ENCODE measurements around the gene WASL. TPM values are rescaled to one million over a fixed set of nuclear protein-coding genes. Genes with fewer than 3 reads are reported as not detected.

WASL gene
- total RNA-seq, 1 experiment from 2014 or later: 34.4 TPM

DNA sequence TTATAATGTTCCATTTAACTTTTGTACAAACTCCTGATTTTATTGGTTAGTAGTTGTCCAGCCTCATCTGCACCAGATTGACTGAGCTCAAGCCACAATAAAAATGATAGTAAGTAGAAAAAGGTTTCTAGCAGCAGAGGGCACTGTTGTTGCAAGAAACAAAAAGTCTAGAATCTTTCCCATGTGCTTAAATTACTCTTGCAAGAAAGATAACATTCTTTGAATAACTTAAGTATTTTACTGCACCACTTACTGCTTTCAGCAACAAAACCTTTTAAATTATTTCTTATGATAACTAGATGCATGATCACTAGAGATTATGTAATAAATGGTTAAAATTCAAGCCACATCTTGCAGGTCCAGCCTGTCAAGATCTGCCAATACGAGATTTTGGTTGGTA, 66.1 kb downstream of the WASL start:
- Mint-ChIP-seq H3K4me1 (peaks cover 6% of the 10 kb centered on the region; the same call in 1 of the 2 replicates), H3K9me3 (no peaks in the 10 kb centered on the region), H3K4me3 (no peak overlapping the region), H3K36me3 (peaks cover 6% of the 10 kb centered on the region), H3K27me3 (ENCODE audit: low read depth) (no peaks in the 10 kb centered on the region), H3K27ac (no peak overlapping the region)
- ATAC-seq: peak; percentile 66
- ChIA-PET CTCF (interaction anchor here (0.6 to 2.0 kb wide), 42 partner anchors 9 to 1103 kb away, joined by 3 to 49 read pairs (median 3); partner anchors contain the start of genes IQUB and WASL), POLR2A (interaction anchor here (0.7 kb wide), 1 partner anchor 10 kb away, joined by 3 read pairs; no protein-coding TSS in a partner anchor)
- TF ChIP-seq, protein P1, sequence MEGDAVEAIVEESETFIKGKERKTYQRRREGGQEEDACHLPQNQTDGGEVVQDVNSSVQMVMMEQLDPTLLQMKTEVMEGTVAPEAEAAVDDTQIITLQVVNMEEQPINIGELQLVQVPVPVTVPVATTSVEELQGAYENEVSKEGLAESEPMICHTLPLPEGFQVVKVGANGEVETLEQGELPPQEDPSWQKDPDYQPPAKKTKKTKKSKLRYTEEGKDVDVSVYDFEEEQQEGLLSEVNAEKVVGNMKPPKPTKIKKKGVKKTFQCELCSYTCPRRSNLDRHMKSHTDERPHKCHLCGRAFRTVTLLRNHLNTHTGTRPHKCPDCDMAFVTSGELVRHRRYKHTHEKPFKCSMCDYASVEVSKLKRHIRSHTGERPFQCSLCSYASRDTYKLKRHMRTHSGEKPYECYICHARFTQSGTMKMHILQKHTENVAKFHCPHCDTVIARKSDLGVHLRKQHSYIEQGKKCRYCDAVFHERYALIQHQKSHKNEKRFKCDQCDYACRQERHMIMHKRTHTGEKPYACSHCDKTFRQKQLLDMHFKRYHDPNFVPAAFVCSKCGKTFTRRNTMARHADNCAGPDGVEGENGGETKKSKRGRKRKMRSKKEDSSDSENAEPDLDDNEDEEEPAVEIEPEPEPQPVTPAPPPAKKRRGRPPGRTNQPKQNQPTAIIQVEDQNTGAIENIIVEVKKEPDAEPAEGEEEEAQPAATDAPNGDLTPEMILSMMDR (IDR thresholded peaks at IDR 0.05): 0 out of 2 replicates have a peak, but pooled peaks have one; percentile 28
- no peak for TF ChIP-seq KAT7 (CRISPR knock-in tag; IDR thresholded peaks at IDR 0.05; ENCODE audit: borderline replicate concordance)
- no peak for DNase-seq (ENCODE audit: low spot score)

DNA sequence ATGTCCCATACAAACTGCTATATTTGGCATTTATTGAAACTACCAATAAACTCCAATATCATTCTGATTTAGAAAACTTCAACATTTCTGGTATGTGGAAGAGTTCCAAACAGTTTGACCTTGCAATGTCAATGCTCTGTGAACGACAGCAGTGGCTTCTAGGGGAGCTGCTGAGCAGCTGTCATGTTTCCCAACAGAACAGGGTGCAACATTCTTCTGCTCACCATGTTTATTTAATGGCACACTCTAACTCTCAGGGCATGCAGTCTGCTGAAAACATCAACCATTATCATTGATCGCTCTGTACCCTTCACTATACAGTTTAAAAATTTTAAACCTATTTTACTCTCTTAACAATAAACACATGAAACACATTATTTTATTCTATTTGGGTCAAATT, 67.2 kb downstream of the WASL start:
- Mint-ChIP-seq H3K4me3 (no peak overlapping the region), H3K36me3 (peaks cover 6% of the 10 kb centered on the region), H3K27me3 (ENCODE audit: low read depth) (no peaks in the 10 kb centered on the region), H3K9me3 (no peaks in the 10 kb centered on the region), H3K27ac (no peak overlapping the region), H3K4me1 (peaks cover 6% of the 10 kb centered on the region; the same call in 1 of the 2 replicates)
- no peak for ATAC-seq
- no peak for TF ChIP-seq ZNF416 (CRISPR knock-in tag; IDR thresholded peaks at IDR 0.05)
- TF ChIP-seq ZNF263 (CRISPR knock-in tag; IDR thresholded peaks at IDR 0.05; ENCODE audit: low read depth): no peak
- TF ChIP-seq, protein P2, sequence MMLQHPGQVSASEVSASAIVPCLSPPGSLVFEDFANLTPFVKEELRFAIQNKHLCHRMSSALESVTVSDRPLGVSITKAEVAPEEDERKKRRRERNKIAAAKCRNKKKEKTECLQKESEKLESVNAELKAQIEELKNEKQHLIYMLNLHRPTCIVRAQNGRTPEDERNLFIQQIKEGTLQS (CRISPR knock-in tag; conservative IDR thresholded peaks at IDR 0.05): no peak
- TF ChIP-seq JAZF1 (CRISPR knock-in tag; IDR thresholded peaks at IDR 0.05): no peak
- TF ChIP-seq MXD4 (CRISPR knock-in tag; IDR thresholded peaks at IDR 0.05; ENCODE audit: borderline replicate concordance): no peak
- no peak for TF ChIP-seq IRF2 (CRISPR knock-in tag; IDR thresholded peaks at IDR 0.05; ENCODE audit: borderline replicate concordance, low read depth)
- TF ChIP-seq FOXP1 (CRISPR knock-in tag; IDR thresholded peaks at IDR 0.05; ENCODE audit: borderline replicate concordance): no peak
- no peak for TF ChIP-seq GABPB1 (CRISPR knock-in tag; IDR thresholded peaks at IDR 0.05)
- TF ChIP-seq SMAD4 (CRISPR knock-in tag; IDR thresholded peaks at IDR 0.05): no peak
- TF ChIP-seq, protein P3, sequence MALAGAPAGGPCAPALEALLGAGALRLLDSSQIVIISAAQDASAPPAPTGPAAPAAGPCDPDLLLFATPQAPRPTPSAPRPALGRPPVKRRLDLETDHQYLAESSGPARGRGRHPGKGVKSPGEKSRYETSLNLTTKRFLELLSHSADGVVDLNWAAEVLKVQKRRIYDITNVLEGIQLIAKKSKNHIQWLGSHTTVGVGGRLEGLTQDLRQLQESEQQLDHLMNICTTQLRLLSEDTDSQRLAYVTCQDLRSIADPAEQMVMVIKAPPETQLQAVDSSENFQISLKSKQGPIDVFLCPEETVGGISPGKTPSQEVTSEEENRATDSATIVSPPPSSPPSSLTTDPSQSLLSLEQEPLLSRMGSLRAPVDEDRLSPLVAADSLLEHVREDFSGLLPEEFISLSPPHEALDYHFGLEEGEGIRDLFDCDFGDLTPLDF (CRISPR knock-in tag; IDR thresholded peaks at IDR 0.05): no peak
- CTCF ChIA-PET: interaction anchor here (1.2 to 2.0 kb wide), 4 partner anchors 20 to 57 kb away, joined by 3 to 49 read pairs (median 21); no protein-coding TSS in a partner anchor
- DNase-seq (ENCODE audit: low spot score): no peak
- POLR2A ChIA-PET: no interaction called here

DNA sequence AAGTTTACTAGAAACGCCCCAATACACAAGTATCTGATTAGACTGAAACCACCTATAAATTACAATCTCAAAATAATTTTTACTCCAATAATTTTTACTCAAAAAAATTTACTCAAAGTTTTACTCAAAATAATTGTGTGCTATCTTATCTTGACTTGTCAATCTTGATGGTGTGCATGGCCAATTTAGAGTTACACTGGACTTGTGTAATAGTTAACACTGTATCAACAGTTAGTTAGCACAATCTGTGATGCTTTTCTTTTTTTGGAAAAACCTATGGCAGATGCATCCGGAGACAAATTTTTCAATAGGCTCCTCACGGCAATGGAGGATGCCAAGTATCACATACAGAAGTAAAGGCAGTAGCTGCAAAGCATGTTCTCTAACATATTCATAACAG, 68.2 kb downstream of the WASL start:
- Mint-ChIP-seq H3K36me3 (peaks cover 6% of the 10 kb centered on the region), H3K4me3 (no peak overlapping the region), H3K27ac (no peak overlapping the region), H3K4me1 (peaks cover 6% of the 10 kb centered on the region; the same call in 1 of the 2 replicates), H3K9me3 (no peaks in the 10 kb centered on the region), H3K27me3 (ENCODE audit: low read depth) (no peaks in the 10 kb centered on the region)
- no peak for ATAC-seq
- CTCF ChIA-PET: interaction anchor here (1.0 kb wide), 1 partner anchor 21 kb away, joined by 3 read pairs; no protein-coding TSS in a partner anchor
- POLR2A ChIA-PET: no interaction called here
- no peak for DNase-seq (ENCODE audit: low spot score)
- no peak for TF ChIP-seq SMAD4 (CRISPR knock-in tag; IDR thresholded peaks at IDR 0.05)
- no peak for TF ChIP-seq TP53 (CRISPR knock-in tag; IDR thresholded peaks at IDR 0.05)
- TF ChIP-seq, protein P4, sequence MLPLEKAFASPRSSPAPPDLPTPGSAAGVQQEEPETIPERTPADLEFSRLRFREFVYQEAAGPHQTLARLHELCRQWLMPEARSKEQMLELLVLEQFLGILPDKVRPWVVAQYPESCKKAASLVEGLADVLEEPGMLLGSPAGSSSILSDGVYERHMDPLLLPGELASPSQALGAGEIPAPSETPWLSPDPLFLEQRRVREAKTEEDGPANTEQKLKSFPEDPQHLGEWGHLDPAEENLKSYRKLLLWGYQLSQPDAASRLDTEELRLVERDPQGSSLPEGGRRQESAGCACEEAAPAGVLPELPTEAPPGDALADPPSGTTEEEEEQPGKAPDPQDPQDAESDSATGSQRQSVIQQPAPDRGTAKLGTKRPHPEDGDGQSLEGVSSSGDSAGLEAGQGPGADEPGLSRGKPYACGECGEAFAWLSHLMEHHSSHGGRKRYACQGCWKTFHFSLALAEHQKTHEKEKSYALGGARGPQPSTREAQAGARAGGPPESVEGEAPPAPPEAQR (CRISPR knock-in tag; IDR thresholded peaks at IDR 0.05): no peak
- TF ChIP-seq ZNF263 (CRISPR knock-in tag; IDR thresholded peaks at IDR 0.05; ENCODE audit: low read depth): no peak
- no peak for TF ChIP-seq GRHL2 (CRISPR knock-in tag; IDR thresholded peaks at IDR 0.05; ENCODE audit: insufficient replicate concordance, severe bottlenecking)
- TF ChIP-seq, protein P3 (CRISPR knock-in tag; IDR thresholded peaks at IDR 0.05): no peak
- no peak for TF ChIP-seq NR1H2 (CRISPR knock-in tag; IDR thresholded peaks at IDR 0.05)
- TF ChIP-seq, protein P5, sequence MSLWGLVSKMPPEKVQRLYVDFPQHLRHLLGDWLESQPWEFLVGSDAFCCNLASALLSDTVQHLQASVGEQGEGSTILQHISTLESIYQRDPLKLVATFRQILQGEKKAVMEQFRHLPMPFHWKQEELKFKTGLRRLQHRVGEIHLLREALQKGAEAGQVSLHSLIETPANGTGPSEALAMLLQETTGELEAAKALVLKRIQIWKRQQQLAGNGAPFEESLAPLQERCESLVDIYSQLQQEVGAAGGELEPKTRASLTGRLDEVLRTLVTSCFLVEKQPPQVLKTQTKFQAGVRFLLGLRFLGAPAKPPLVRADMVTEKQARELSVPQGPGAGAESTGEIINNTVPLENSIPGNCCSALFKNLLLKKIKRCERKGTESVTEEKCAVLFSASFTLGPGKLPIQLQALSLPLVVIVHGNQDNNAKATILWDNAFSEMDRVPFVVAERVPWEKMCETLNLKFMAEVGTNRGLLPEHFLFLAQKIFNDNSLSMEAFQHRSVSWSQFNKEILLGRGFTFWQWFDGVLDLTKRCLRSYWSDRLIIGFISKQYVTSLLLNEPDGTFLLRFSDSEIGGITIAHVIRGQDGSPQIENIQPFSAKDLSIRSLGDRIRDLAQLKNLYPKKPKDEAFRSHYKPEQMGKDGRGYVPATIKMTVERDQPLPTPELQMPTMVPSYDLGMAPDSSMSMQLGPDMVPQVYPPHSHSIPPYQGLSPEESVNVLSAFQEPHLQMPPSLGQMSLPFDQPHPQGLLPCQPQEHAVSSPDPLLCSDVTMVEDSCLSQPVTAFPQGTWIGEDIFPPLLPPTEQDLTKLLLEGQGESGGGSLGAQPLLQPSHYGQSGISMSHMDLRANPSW (CRISPR knock-in tag; conservative IDR thresholded peaks at IDR 0.05; ENCODE audit: low read depth): no peak
- TF ChIP-seq MYBL2 (CRISPR knock-in tag; IDR thresholded peaks at IDR 0.05): no peak
- TF ChIP-seq, protein P6, sequence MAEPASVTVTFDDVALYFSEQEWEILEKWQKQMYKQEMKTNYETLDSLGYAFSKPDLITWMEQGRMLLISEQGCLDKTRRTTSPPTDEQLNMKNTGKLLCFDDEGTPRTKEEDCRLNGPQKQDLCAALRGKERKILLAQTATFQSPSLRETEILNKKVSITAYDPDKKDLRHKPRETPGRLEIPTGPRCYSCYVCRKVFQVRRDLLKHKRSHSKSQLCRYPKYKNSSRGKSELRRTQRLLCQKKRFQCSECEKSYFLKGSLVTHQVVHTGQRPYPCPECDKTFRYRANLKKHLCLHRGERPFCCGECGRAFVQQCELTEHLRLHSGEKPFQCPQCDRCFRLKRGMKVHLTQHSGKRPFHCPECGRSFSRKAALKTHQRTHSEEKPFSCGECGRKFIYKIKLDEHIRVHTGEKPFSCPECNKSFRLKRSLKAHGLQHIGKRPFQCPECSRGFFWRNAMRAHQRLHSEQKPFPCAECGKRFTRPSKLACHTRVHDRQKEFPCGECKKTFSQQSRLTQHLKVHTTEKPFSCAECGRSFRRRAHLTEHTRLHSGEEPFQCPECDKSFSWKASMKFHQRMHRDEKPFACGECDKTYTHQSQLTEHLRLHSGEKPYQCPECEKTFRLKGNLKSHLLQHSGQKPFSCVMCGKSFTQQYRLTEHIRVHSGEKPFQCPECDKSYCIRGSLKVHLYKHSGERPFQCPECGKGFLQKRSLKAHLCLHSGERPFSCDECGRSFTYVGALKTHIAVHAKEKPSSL (CRISPR knock-in tag; conservative IDR thresholded peaks at IDR 0.05): no peak
